BJ (cell line): ENCODE measurements around the gene PNPLA6. TPM values are rescaled to one million over a fixed set of nuclear protein-coding genes. Genes with fewer than 3 reads are reported as not detected.

ENCODE experiments used
- CTCF ChIA-PET: fragments of 350-600 bp; formaldehyde crosslinking; extraction: SDS; loops from one replicate; lab custom pipeline; 2021; ENCODE audit warnings: antibody characterized with exemption, inconsistent platforms; lab: Yijun Ruan, JAX
- POLR2A ChIA-PET: fragments of 300-600 bp; sonication (Branson Sonifier 250); formaldehyde crosslinking; extraction: SDS; loops from one replicate; lab custom pipeline; 2021; ENCODE audit warnings: antibody characterized with exemption; lab: Charles Lee
- DNase-seq: peaks from one replicate; pipeline ENCODE4 v3.0.0-alpha.2; 2011; ENCODE audit warnings: low read depth
- H3K27me3 ChIP-seq: 2 replicates; pipeline ENCODE4 v1.6.0; 2011; ENCODE audit warnings: low read length; ENCODE audit not compliant: control insufficient read depth, insufficient read depth
- H3K36me3 ChIP-seq: 2 replicates; pipeline ENCODE4 v1.5.1; 2011; ENCODE audit warnings: low read length; ENCODE audit not compliant: control insufficient read depth, insufficient read depth
- H3K4me3 ChIP-seq: 2 replicates; pipeline ENCODE4 v1.5.1; 2011; ENCODE audit warnings: low read depth, mild to moderate bottlenecking, control low read depth, low read length
- CTCF ChIP-seq: IDR thresholded peaks from 2 replicates; pipeline ENCODE4 v1.5.1; 2011; ENCODE audit warnings: low read depth, mild to moderate bottlenecking, control low read depth, inconsistent platforms, low read length, moderate library complexity; ENCODE audit not compliant: insufficient read depth
- polyA minus RNA-seq: library from RNA; depleted of rRNA, polyadenylated mRNA; stranded (reverse); fragments of >200 nt; gene quantifications from 2 replicates; pipeline ENCODE4 v1.2.3, GENCODE V29; 2011; rRNA and poly(A)+ RNA removed
- polyA plus RNA-seq: library from polyadenylated mRNA; depleted of rRNA; stranded (reverse); fragments of >200 nt; gene quantifications from 2 replicates; pipeline ENCODE4 v1.2.3, GENCODE V29; 2011; rRNA removed

PNPLA6 gene
- polyA plus RNA-seq: 17.2 and 55.1 TPM in 2 replicates
- 30.2 and 44.1 TPM in 2 replicates for polyA minus RNA-seq

- Histone ChIP-seq H3K36me3 (peaks cover 13% of the 10 kb centered on the region), H3K4me3 (peak within 1 kb of the TSS; percentile 86), H3K27me3 (no peaks in the 10 kb centered on the region)
- DNase-seq: peak; percentile 57
- TF ChIP-seq CTCF: no peak
- CTCF ChIA-PET: interaction anchor here (0.8 to 2.7 kb wide), 8 partner anchors 12 to 265 kb away, joined by 3 to 12 read pairs (median 3); partner anchors contain the start of gene MCOLN1
- POLR2A ChIA-PET: no interaction called here
Measured at GRCh38 chr19:7535047-7535997, at the start of gene PNPLA6. TSS of gene PNPLA6 (plus strand) at chr19:7535717. CDS start at chr19:7535789, 72 bp downstream.

DNA sequence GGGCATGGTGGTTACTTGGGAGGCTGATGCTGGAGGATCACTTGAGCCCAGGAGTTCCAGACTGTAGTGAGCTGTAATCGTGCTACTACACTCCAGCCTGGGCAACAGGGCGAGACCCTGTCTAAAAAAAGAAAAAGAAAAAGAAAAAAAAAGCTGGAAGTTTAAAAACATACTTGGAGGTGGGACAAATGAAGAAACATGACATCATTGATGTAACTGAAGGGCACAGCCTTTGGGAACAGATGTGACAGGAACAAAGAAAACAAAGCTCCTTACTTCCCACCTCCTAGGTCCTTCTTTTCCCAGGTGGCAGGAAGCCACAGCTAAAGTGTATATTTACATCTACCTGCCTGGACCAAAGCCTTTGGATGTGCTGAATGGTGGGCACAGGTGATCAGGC lies 48.6 kb upstream of the PNPLA6 start:
- CTCF ChIA-PET: no interaction called here
- Histone ChIP-seq H3K27me3 (no peaks in the 10 kb centered on the region), H3K4me3 (no peak overlapping the region), H3K36me3 (no peaks in the 10 kb centered on the region)
- TF ChIP-seq CTCF: no peak
- POLR2A ChIA-PET: no interaction called here
- no peak for DNase-seq

GRCh38 chr19:7488736-7489353 lies 46.7 kb upstream of the PNPLA6 start, which contains the start of gene PEX11G:
TSS of gene PEX11G (minus strand) at chr19:7489035. CDS start at chr19:7489010, 25 bp downstream.
- H3K36me3 ChIP-seq: no peaks in the 10 kb centered on the region
- peak; percentile 15 for DNase-seq
- ChIA-PET CTCF (interaction anchor here (1.2 kb wide), 1 partner anchor 8 kb away, joined by 3 read pairs; no protein-coding TSS in a partner anchor), POLR2A (no interaction called here)
- no peaks in the 10 kb centered on the region for H3K27me3 ChIP-seq
- no peak for TF ChIP-seq CTCF
- peak within 1 kb of the TSS; percentile 51 for H3K4me3 ChIP-seq

GRCh38 chr19:7489609-7490044 lies 45.9 kb upstream of the PNPLA6 start:
- CTCF ChIA-PET: no interaction called here

More at GRCh38 chr19:7489609-7490044, 45.9 kb upstream of the PNPLA6 start:
- TF ChIP-seq CTCF: no peak
- POLR2A ChIA-PET: no interaction called here
- DNase-seq: no peak
- Histone ChIP-seq H3K4me3 (no peak overlapping the region), H3K27me3 (no peaks in the 10 kb centered on the region), H3K36me3 (no peaks in the 10 kb centered on the region)
